H9 (cell line): ENCODE measurements around the gene PTPRR. TPM values are rescaled to one million over a fixed set of nuclear protein-coding genes. Genes with fewer than 3 reads are reported as not detected.

ENCODE experiments used
- DNase-seq: peaks from one replicate; pipeline ENCODE4 v3.0.0-alpha.2; 2017
- H2AFZ ChIP-seq: one replicate; pipeline ENCODE4 v1.6.1; 2013; ENCODE audit warnings: mild to moderate bottlenecking, low read length, control low read depth, moderate library complexity
- H2AK5ac ChIP-seq: 2 replicates; pipeline ENCODE4 v1.6.1; 2013; ENCODE audit warnings: low read length, control low read depth, mixed read lengths; ENCODE audit not compliant: insufficient read length
- H2BK120ac ChIP-seq: one replicate; pipeline ENCODE4 v1.6.1; 2013; ENCODE audit warnings: low read depth, mild to moderate bottlenecking, low read length, control low read depth, inconsistent platforms; ENCODE audit not compliant: poor library complexity, severe bottlenecking
- H2BK12ac ChIP-seq: 2 replicates; pipeline ENCODE4 v1.6.1; 2013; ENCODE audit warnings: low read length, control low read depth, mixed read lengths, low read depth; ENCODE audit not compliant: insufficient read length
- H2BK15ac ChIP-seq: 2 replicates; pipeline ENCODE4 v1.6.1; 2013; ENCODE audit warnings: low read depth, low read length, control low read depth
- H2BK20ac ChIP-seq: one replicate; pipeline ENCODE4 v1.6.1; 2013; ENCODE audit warnings: low read depth, mild to moderate bottlenecking, low read length, control low read depth, inconsistent platforms; ENCODE audit not compliant: poor library complexity, severe bottlenecking
- H2BK5ac ChIP-seq: 2 replicates; pipeline ENCODE4 v1.6.1; 2013; ENCODE audit warnings: low read length, control low read depth, mixed read lengths; ENCODE audit not compliant: insufficient read length
- H3K14ac ChIP-seq: 2 replicates; pipeline ENCODE4 v1.6.1; 2013; ENCODE audit warnings: low read length, control low read depth; ENCODE audit not compliant: insufficient read depth
- H3K18ac ChIP-seq: 2 replicates; pipeline ENCODE4 v1.6.1; 2013; ENCODE audit warnings: low read depth, mild to moderate bottlenecking, mixed read lengths, low read length, control low read depth; ENCODE audit not compliant: insufficient read length
- H3K23ac ChIP-seq: 2 replicates; pipeline ENCODE4 v1.6.1; 2013; ENCODE audit warnings: low read length, control low read depth, mixed read lengths, low read depth; ENCODE audit not compliant: insufficient read length
- H3K23me2 ChIP-seq: 2 replicates; pipeline ENCODE4 v1.6.1; 2013; ENCODE audit warnings: low read depth, mild to moderate bottlenecking, mixed read lengths, low read length, control low read depth; ENCODE audit not compliant: insufficient read length, poor library complexity, severe bottlenecking
- H3K27ac ChIP-seq: 2 replicates; pipeline ENCODE4 v1.5.1; 2013; ENCODE audit warnings: low read length, control low read depth, mixed read lengths, low read depth; ENCODE audit not compliant: insufficient read length
- H3K27me3 ChIP-seq: 2 replicates; pipeline ENCODE4 v1.6.1; 2013; ENCODE audit warnings: low read length, control low read depth, inconsistent platforms; ENCODE audit not compliant: insufficient read depth
- H3K4ac ChIP-seq: 2 replicates; pipeline ENCODE4 v1.6.1; 2013; ENCODE audit warnings: low read depth, mild to moderate bottlenecking, control low read depth, inconsistent platforms, low read length, moderate library complexity
- H3K4me1 ChIP-seq: 2 replicates; pipeline ENCODE4 v1.6.1; 2013; ENCODE audit warnings: low read length, control low read depth, inconsistent platforms; ENCODE audit not compliant: insufficient read depth
- H3K4me2 ChIP-seq: 2 replicates; pipeline ENCODE4 v1.6.1; 2013; ENCODE audit warnings: low read length, control low read depth, mixed read lengths; ENCODE audit not compliant: insufficient read length, insufficient read depth
- H3K56ac ChIP-seq: 2 replicates; pipeline ENCODE4 v1.6.1; 2013; ENCODE audit warnings: low read depth, mild to moderate bottlenecking, mixed read lengths, low read length, control low read depth; ENCODE audit not compliant: insufficient read length
- H3K79me1 ChIP-seq: 2 replicates; pipeline ENCODE4 v1.6.1; 2013; ENCODE audit warnings: low read depth, mild to moderate bottlenecking, moderate library complexity, low read length, control low read depth, inconsistent platforms; ENCODE audit not compliant: insufficient read depth, poor library complexity, severe bottlenecking
- H3K79me2 ChIP-seq: 2 replicates; pipeline ENCODE4 v1.6.1; 2013; ENCODE audit warnings: low read length, control low read depth, inconsistent platforms; ENCODE audit not compliant: insufficient read depth
- H3K9ac ChIP-seq: 2 replicates; pipeline ENCODE4 v1.6.1; 2013; ENCODE audit warnings: low read length, control low read depth, mixed read lengths; ENCODE audit not compliant: insufficient read length; ENCODE audit errors: extremely low read depth
- H3K9me3 ChIP-seq: one replicate; pipeline ENCODE4 v1.6.1; 2013; ENCODE audit warnings: low read depth, low read length, inconsistent platforms; ENCODE audit not compliant: control insufficient read depth
- H3T11ph ChIP-seq: one replicate; pipeline ENCODE4 v1.6.1; 2013; ENCODE audit warnings: mild to moderate bottlenecking, low read length, control low read depth, inconsistent platforms
- H4K20me1 ChIP-seq: one replicate; pipeline ENCODE4 v1.6.1; 2013; ENCODE audit not compliant: control insufficient read depth, insufficient read length, insufficient read depth
- H4K5ac ChIP-seq: 2 replicates; pipeline ENCODE4 v1.6.1; 2013; ENCODE audit warnings: low read depth, mild to moderate bottlenecking, mixed read lengths, low read length, control low read depth; ENCODE audit not compliant: insufficient read length
- H4K8ac ChIP-seq: replicated peaks from 2 replicates; pipeline ENCODE4 v1.6.1; 2013; ENCODE audit warnings: low read length, control low read depth, mixed read lengths, low read depth; ENCODE audit not compliant: insufficient read length
- H4K91ac ChIP-seq: 2 replicates; pipeline ENCODE4 v1.6.1; 2013; ENCODE audit warnings: low read depth, mild to moderate bottlenecking, moderate library complexity, mixed read lengths, low read length, control low read depth; ENCODE audit not compliant: insufficient read length
- H3K27ac Mint-ChIP-seq, 3 experiments: 2 replicates in 2 of 3; 3 replicates in 1 of 3; pipeline ENCODE4 v1.8.0; 2020 to 2021; ENCODE audit warnings: mixed read lengths in 3 of 3, mild to moderate bottlenecking in 1 of 3, moderate library complexity in 1 of 3
- H3K27me3 Mint-ChIP-seq: 2 replicates; pipeline ENCODE4 v1.8.0; 2021; ENCODE audit warnings: low read depth, mild to moderate bottlenecking, moderate library complexity, mixed read lengths
- H3K36me3 Mint-ChIP-seq, 3 experiments: 2 replicates in 2 of 3; 3 replicates in 1 of 3; pipeline ENCODE4 v1.8.0; 2020 to 2021; ENCODE audit warnings: low read depth in 3 of 3, mixed read lengths in 3 of 3; ENCODE audit not compliant: insufficient read depth in 1 of 3
- H3K4me1 Mint-ChIP-seq, 2 experiments: 2 replicates each; pipeline ENCODE4 v1.8.0; 2020; ENCODE audit warnings: mixed read lengths in 2 of 2
- H3K4me3 Mint-ChIP-seq, 2 experiments: 2 replicates in 1 of 2; 3 replicates in 1 of 2; pipeline ENCODE4 v1.8.0; 2020 to 2021; ENCODE audit warnings: mild to moderate bottlenecking in 2 of 2, mixed read lengths in 2 of 2, moderate library complexity in 1 of 2
- H3K9me3 Mint-ChIP-seq, 2 experiments: 2 replicates in 1 of 2; 3 replicates in 1 of 2; pipeline ENCODE4 v1.8.0; 2020; ENCODE audit warnings: mild to moderate bottlenecking in 2 of 2, mixed read lengths in 2 of 2, moderate library complexity in 1 of 2
- WGBS: extraction: QIAGEN DNeasy Blood & Tissue Kit; methylation state at CpG from one replicate; pipeline ENCODE4 v1.1.7; 2013; ENCODE audit warnings: missing lambda C conversion rate, low lambda C conversion rate, mixed read lengths; ENCODE audit not compliant: insufficient read length; ENCODE audit errors: extremely low coverage; 5-methylcytosine and 5-hydroxymethylcytosine counted together
- total RNA-seq: library from RNA; stranded (reverse); gene quantifications from 2 replicates; pipeline ENCODE4 v1.2.1, GENCODE V29; 2021
- TF ChIP-seq, protein P1 (sequence below): fragments of 200-600 bp; sonication (generic); conservative IDR thresholded peaks from 3 replicates; pipeline ENCODE4 v1.8.0; 2021; ENCODE audit warnings: antibody characterized with exemption, mild to moderate bottlenecking

PTPRR gene
- total RNA-seq, 1 experiment from 2014 or later = 0.22 TPM

DNA sequence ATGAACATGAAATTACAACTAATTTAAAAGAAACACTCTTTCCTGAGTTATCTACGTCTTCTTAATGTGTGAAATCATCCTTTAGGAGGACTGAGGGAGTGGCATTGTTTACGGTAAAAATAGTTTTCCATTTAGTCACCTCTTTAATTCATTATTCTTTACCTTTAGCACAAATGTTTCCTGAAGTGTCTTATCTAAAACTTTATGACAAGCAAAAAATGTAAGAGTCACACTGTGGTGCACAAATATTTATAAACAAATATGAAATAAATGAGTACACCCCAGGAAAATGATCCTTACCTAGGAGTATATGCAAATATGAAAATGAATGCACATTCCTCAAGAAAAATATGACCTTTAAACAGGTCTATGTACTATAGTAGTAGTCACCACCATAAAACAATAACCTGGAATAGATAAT is 104.6 kb downstream of the PTPRR start:
- no peak overlapping the region for H3K23ac ChIP-seq
- TF ChIP-seq, protein P1, sequence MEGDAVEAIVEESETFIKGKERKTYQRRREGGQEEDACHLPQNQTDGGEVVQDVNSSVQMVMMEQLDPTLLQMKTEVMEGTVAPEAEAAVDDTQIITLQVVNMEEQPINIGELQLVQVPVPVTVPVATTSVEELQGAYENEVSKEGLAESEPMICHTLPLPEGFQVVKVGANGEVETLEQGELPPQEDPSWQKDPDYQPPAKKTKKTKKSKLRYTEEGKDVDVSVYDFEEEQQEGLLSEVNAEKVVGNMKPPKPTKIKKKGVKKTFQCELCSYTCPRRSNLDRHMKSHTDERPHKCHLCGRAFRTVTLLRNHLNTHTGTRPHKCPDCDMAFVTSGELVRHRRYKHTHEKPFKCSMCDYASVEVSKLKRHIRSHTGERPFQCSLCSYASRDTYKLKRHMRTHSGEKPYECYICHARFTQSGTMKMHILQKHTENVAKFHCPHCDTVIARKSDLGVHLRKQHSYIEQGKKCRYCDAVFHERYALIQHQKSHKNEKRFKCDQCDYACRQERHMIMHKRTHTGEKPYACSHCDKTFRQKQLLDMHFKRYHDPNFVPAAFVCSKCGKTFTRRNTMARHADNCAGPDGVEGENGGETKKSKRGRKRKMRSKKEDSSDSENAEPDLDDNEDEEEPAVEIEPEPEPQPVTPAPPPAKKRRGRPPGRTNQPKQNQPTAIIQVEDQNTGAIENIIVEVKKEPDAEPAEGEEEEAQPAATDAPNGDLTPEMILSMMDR = no peak
- no peak overlapping the region for H4K5ac ChIP-seq
- H3K27ac ChIP-seq = no peak overlapping the region
- no peak overlapping the region for H2BK5ac ChIP-seq
- H3T11ph ChIP-seq = no peak overlapping the region
- Mint-ChIP-seq H3K27ac (no peak overlapping the region), H3K4me3 (no peak overlapping the region), H3K36me3 (peaks cover 3 to 15% (median 7%) of the 10 kb centered on the region in 3 experiments), H3K27me3 (peaks cover 1% of the 10 kb centered on the region; the same call in 1 of the 2 replicates), H3K4me1 (peaks cover 12 to 19% of the 10 kb centered on the region in 2 experiments), H3K9me3 (peaks cover 0 to 5% of the 10 kb centered on the region in 2 experiments; a peak in 4 of 5 replicates)
- H4K8ac ChIP-seq = no peak overlapping the region
- no CpG with 5 or more reads among the region's 2 CpGs for WGBS
- no peak overlapping the region for H2AK5ac ChIP-seq
- no peaks in the 10 kb centered on the region for H3K23me2 ChIP-seq
- no peak overlapping the region for H2AFZ ChIP-seq
- H2BK20ac ChIP-seq = no peak overlapping the region
- H2BK12ac ChIP-seq = no peak overlapping the region
- no peak overlapping the region for H3K4me2 ChIP-seq
- H4K91ac ChIP-seq = no peak overlapping the region
- no peaks in the 10 kb centered on the region for H3K4me1 ChIP-seq
- H3K9ac ChIP-seq = no peak overlapping the region
- H3K4ac ChIP-seq = no peak overlapping the region
- no peaks in the 10 kb centered on the region for H3K79me1 ChIP-seq
- H3K56ac ChIP-seq = no peak overlapping the region
- H4K20me1 ChIP-seq = no peaks in the 10 kb centered on the region
- H3K18ac ChIP-seq = no peak overlapping the region
- H2BK120ac ChIP-seq = no peak overlapping the region
- no peak overlapping the region for H3K14ac ChIP-seq
- no peak for DNase-seq
- no peaks in the 10 kb centered on the region for H3K27me3 ChIP-seq
- H3K79me2 ChIP-seq = no peaks in the 10 kb centered on the region
- H3K9me3 ChIP-seq = no peaks in the 10 kb centered on the region
- no peak overlapping the region for H2BK15ac ChIP-seq
